Caki2 (cell line): ENCODE data around the gene NR4A1. TPM values are rescaled to one million over a fixed set of nuclear protein-coding genes. Genes with fewer than 3 reads are reported as not detected.

Experiments used
- DNase-seq: peaks from one replicate; pipeline ENCODE4 v3.0.0-alpha.2; 2015; ENCODE audit warnings: low read depth
- in situ Hi-C: cut with HindIII; loops from 2 replicates; pipeline ENCODE4 v1.10.0; 2016; ENCODE audit warnings: low sequenced_read_pairs, low pct_unique_long_range_greater_than_20kb, mixed read lengths
- total RNA-seq: library from RNA; depleted of rRNA; stranded (reverse); fragments of >200 nt; shearing (Covaris generic); gene quantifications from 2 replicates; pipeline ENCODE4 v1.2.3, GENCODE V29; 2014; ENCODE audit warnings: low replicate concordance

NR4A1 gene
- total RNA-seq, 1 experiment from 2014 or later, result 0.07 TPM

GRCh38 chr12:52054231-52054832 lies 3.1 kb downstream of the NR4A1 start:
- DNase-seq, result no peak
- in situ Hi-C loops, result no loop called here

- in situ Hi-C loops, result no loop called here
- DNase-seq, result no peak
Measured at GRCh38 chr12:52054833-52055730, 3.8 kb downstream of the NR4A1 start.

GRCh38 chr12:52055731-52056711 lies 4.8 kb downstream of the NR4A1 start:
- no peak for DNase-seq
- in situ Hi-C loops, result no loop called here

GRCh38 chr12:52056801-52057637 lies 5.8 kb downstream of the NR4A1 start:
- no peak for DNase-seq
- in situ Hi-C loops, result no loop called here

GRCh38 chr12:52057638-52058576 lies 6.7 kb downstream of the NR4A1 start:
- in situ Hi-C loops, result no loop called here
- no peak for DNase-seq

GRCh38 chr12:52058631-52059361 lies 7.6 kb downstream of the NR4A1 start:
- DNase-seq, result no peak
- in situ Hi-C loops, result no loop called here

- in situ Hi-C loops, result no loop called here
- no peak for DNase-seq
Measured at GRCh38 chr12:52059582-52060497, 8.6 kb downstream of the NR4A1 start.

GRCh38 chr12:52060498-52061177 lies 9.4 kb downstream of the NR4A1 start:
- in situ Hi-C loops, result no loop called here
- DNase-seq, result no peak

- no peak for DNase-seq
- in situ Hi-C loops, result no loop called here
Measured at GRCh38 chr12:52061470-52062166, 10.4 kb downstream of the NR4A1 start.

GRCh38 chr12:52062167-52063081 lies 11.2 kb downstream of the NR4A1 start:
- in situ Hi-C loops, result no loop called here
- no peak for DNase-seq

GRCh38 chr12:52063082-52063924 lies 12.1 kb downstream of the NR4A1 start:
- in situ Hi-C loops, result no loop called here
- no peak for DNase-seq

GRCh38 chr12:52063981-52064649 lies 12.9 kb downstream of the NR4A1 start:
- no peak for DNase-seq
- in situ Hi-C loops, result no loop called here
